Right lobe of liver (tissue), 4 donors: ENCODE data around the gene OR2C3.

ENCODE experiments used
- CTCF ChIP-seq, 4 donors: fragments of 200-600 bp in 3 of 4; fragments of 450-650 bp in 1 of 4; IDR thresholded peaks; one replicate each; pipeline versions ENCODE4 v1.5.1 to v1.8.0; 2016 to 2022; ENCODE audit warnings: antibody characterized with exemption in 4 of 4, mild to moderate bottlenecking in 2 of 4
- POLR2A ChIP-seq: fragments of 450-650 bp; IDR thresholded peaks from one replicate; pipeline ENCODE4 v1.6.1; 2017; ENCODE audit warnings: antibody characterized with exemption, mild to moderate bottlenecking
- donor health status: DM: no; HTN: no; CAD: no.
- donor health status: DM: no; HTN: no; CAD: no.
- donor health status: DM: no; HTN: yes; CAD: no.

- no peak for TF ChIP-seq POLR2A
- no peak for TF ChIP-seq CTCF (IDR thresholded peaks at IDR 0.05)
Measured at GRCh38 chr1:247491328-247491727, 44.9 kb downstream of the OR2C3 start.
